ENCODE results near the gene PIRT.

PIRT gene

GRCh38 chr17:10815319-10815718 is 22.6 kb downstream of the PIRT start:
- no peak for DNase-seq (ENCODE audit: low spot score)
- TF ChIP-seq CTCF (IDR thresholded peaks at IDR 0.05; ENCODE audit: extremely low read depth, missing control alignments) = no peak

DNA sequence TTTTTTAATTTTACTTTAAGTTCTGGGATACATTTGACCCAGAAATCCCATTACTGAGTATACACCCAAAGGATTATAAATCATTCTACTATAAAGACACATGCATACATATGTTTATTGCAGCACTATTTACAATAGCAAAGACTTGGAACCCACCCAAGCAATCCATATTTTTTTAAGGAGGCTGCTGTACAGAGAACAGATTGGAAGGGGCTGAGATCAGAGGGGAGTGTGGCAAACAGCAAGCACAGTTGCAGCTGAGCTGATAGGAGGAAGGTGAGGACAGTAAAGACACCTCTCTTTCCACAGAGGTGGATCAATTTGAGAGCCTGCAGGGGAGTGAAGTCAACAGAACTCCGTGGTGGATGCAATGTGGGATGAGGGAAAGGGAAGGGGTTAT is 23.8 kb downstream of the PIRT start:
- no peak for DNase-seq (ENCODE audit: low spot score)
- no peak for TF ChIP-seq CTCF (IDR thresholded peaks at IDR 0.05; ENCODE audit: extremely low read depth, missing control alignments)

DNA sequence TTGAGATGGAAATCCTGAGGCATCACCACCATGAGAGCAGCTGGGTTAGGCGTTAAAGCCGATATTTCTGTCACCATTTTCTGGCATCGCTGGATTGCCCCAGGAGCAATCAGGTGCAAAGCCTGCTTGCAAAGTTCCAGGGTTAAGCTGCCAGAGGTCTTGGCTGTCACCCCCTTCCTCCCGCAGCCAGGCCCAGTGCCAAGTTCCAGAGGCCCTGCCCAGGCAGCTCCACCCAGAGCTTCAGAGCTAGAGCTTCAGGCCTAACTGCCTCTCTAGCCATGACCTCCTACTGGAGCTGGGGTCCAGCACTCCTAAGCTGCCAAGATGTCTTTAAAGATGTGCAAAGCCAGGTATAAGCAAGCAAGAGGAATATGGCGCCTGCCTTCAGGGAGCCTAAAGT is 25.2 kb downstream of the PIRT start:
- no peak for DNase-seq (ENCODE audit: low spot score)
- TF ChIP-seq CTCF (IDR thresholded peaks at IDR 0.05; ENCODE audit: extremely low read depth, missing control alignments) = no peak

GRCh38 chr17:10809605-10810004 is 28.3 kb downstream of the PIRT start:
- TF ChIP-seq CTCF (IDR thresholded peaks at IDR 0.05; ENCODE audit: extremely low read depth, missing control alignments) = no peak

DNA sequence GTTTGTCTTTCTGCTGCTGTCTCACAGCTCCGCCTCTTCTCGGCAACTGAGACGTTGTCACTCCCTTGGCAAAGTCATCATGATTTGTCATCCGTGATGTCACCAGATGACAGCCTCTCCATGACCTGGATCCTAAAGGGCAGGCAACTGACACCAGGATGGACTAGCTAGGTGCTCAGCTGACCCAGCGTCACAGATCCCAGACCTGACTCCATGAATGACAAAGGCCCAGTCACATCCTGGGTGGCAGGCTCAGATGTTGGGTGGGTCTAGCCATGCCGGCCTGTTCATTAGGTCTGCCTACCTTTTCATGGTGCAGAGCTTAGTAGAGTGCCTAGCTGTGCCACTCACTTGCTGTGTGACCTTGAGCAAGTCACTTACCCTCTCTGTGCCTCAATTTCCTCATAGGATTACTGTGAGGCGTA is 30.2 kb downstream of the PIRT start:
- DNase-seq (ENCODE audit: low spot score) = no peak
- TF ChIP-seq CTCF (IDR thresholded peaks at IDR 0.05; ENCODE audit: extremely low read depth, missing control alignments) = no peak

More at GRCh38 chr17:10809605-10810004, 28.3 kb downstream of the PIRT start:
- DNase-seq (ENCODE audit: low spot score) = no peak

DNA sequence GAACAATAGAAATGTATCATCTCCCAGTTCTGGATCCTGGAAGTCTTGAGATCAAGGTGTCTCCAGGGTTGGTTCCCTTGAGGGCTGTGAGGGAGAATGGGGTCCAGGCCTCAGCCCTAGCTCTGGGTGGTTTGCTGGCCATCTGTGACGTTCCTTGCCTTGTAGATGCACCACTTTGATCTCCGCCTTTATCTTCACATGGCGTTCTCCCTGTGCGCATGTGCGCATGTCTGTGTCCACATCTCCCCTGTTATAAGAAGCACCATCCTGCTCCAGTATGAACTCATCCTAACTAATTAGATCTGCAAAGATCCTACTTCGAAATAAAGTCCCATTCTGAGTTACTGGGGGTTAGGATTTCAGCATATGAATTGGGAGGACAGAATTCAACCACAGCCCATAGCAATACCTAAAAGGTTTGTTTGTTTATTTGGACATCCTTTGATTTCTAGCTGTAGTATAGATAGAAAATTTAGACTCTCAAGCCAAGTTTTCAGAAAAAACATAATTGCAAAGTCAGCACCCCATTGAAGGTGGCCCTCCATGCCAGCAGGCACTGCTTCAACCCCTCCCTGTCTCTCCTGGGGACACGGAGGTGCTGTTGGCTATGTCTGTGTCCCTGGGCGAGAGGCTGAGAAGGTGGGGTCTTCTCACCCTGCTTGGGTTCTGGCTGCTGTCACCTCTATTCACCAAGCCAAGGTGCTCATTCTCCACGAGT is 31.2 kb downstream of the PIRT start:
- no peak for DNase-seq (ENCODE audit: low spot score)
- TF ChIP-seq CTCF (IDR thresholded peaks at IDR 0.05; ENCODE audit: extremely low read depth, missing control alignments) = no peak

GRCh38 chr17:10805911-10806310 is 32.0 kb downstream of the PIRT start:
- no peak for TF ChIP-seq CTCF (IDR thresholded peaks at IDR 0.05; ENCODE audit: extremely low read depth, missing control alignments)
- no peak for DNase-seq (ENCODE audit: low spot score)

Data from GM20000 (cell line).